Measurements from ENCODE around the gene AJUBA.

AJUBA gene

DNA sequence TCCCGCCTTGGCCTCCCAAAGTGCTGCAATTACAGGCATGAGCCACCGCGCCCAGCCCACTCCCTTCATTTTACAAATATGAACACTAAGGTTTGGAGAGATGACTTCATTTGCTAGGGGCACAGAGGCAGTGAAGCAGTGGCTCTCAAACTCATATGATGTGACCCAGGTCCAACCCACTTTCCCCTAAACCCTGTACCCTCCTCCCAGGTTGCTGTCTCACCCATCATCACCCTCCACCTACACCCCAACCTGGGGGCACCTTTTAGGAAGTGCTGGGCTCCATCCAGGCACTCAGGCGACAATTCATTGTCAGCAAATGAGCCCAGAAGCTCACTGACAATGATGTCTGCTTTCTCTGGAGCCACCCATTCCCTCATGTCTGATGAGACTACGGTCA, 58.6 kb downstream of the AJUBA start:
- TF ChIP-seq, protein P1, sequence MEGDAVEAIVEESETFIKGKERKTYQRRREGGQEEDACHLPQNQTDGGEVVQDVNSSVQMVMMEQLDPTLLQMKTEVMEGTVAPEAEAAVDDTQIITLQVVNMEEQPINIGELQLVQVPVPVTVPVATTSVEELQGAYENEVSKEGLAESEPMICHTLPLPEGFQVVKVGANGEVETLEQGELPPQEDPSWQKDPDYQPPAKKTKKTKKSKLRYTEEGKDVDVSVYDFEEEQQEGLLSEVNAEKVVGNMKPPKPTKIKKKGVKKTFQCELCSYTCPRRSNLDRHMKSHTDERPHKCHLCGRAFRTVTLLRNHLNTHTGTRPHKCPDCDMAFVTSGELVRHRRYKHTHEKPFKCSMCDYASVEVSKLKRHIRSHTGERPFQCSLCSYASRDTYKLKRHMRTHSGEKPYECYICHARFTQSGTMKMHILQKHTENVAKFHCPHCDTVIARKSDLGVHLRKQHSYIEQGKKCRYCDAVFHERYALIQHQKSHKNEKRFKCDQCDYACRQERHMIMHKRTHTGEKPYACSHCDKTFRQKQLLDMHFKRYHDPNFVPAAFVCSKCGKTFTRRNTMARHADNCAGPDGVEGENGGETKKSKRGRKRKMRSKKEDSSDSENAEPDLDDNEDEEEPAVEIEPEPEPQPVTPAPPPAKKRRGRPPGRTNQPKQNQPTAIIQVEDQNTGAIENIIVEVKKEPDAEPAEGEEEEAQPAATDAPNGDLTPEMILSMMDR (IDR thresholded peaks at IDR 0.05; ENCODE audit: borderline replicate concordance, insufficient read depth, low read depth, low read length): no peak
- no peak overlapping the region for H3K4me3 ChIP-seq (ENCODE audit: low read depth, low read length)

DNA sequence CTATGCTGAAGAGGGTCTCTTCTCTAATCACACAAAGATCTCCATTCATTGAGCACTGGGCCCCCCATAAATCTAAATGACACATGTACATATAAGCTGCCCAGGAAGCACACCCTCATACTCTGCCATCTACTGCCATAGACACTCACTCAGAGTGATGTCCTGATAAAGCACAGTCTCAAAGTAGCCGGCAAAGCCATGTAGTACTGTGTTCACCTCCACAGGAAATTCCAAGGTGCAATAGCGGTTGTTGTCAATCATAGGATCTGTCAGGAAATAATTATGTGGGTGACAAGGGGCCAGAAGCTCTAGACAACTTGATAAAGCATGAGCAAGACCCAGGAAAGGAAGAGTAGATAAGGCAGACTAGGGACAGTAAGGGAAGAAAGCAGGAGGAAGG, 60.1 kb downstream of the AJUBA start:
- TF ChIP-seq, protein P1 (IDR thresholded peaks at IDR 0.05; ENCODE audit: borderline replicate concordance, insufficient read depth, low read depth, low read length): no peak
- H3K4me3 ChIP-seq (ENCODE audit: low read depth, low read length): no peak overlapping the region
